Activated CD4-positive, alpha-beta memory T cell treated with anti-CD3 and anti-CD28 coated beads, Interleukin-2, amount 10 ng/mL, durations not matched to agents 7 days and 5 days (primary cell): Measurements from ENCODE around the gene LIX1. TPM values are rescaled to one million over a fixed set of nuclear protein-coding genes. Genes with fewer than 3 reads are reported as not detected.

Experiments
- CTCF ChIA-PET: fragments of 350-600 bp; sonication (Branson Sonifier 250); formaldehyde crosslinking; loops from one replicate; lab custom pipeline; 2021; ENCODE audit warnings: antibody characterized with exemption, inconsistent platforms; lab: Charles Lee
- POLR2A ChIA-PET: fragments of 350-600 bp; sonication (Branson Sonifier 250); formaldehyde crosslinking; loops from one replicate; lab custom pipeline; 2021; ENCODE audit warnings: antibody characterized with exemption; lab: Charles Lee
- DNase-seq: peaks from one replicate; pipeline ENCODE4 v3.0.0-alpha.2; 2020
- H3K27ac Mint-ChIP-seq: one replicate; pipeline ENCODE4 v1.8.0; 2021; ENCODE audit warnings: mild to moderate bottlenecking, mixed read lengths
- H3K27me3 Mint-ChIP-seq: one replicate; pipeline ENCODE4 v1.8.0; 2021; ENCODE audit warnings: mixed read lengths
- H3K36me3 Mint-ChIP-seq: one replicate; pipeline ENCODE4 v1.8.0; 2021; ENCODE audit warnings: low read depth, mixed read lengths
- H3K4me1 Mint-ChIP-seq: one replicate; pipeline ENCODE4 v1.8.0; 2021; ENCODE audit warnings: mixed read lengths
- H3K4me3 Mint-ChIP-seq: one replicate; pipeline ENCODE4 v1.8.0; 2021; ENCODE audit warnings: mild to moderate bottlenecking, mixed read lengths
- H3K9me3 Mint-ChIP-seq: one replicate; pipeline ENCODE4 v1.8.0; 2021; ENCODE audit warnings: mixed read lengths
- total RNA-seq, 2 experiments: library from RNA; stranded (reverse); gene quantifications; one replicate each; pipeline ENCODE4 v1.2.3, GENCODE V29; 2021

The LIX1 gene
- total RNA-seq, 2 experiments from 2014 or later, result not detected

GRCh38 chr5:97065475-97065874 is 76.9 kb downstream of the LIX1 start:
- CTCF ChIA-PET, result no interaction called here
- Mint-ChIP-seq H3K4me1 (no peaks in the 10 kb centered on the region), H3K4me3 (no peak overlapping the region), H3K36me3 (no peaks in the 10 kb centered on the region), H3K9me3 (no peaks in the 10 kb centered on the region), H3K27ac (no peak overlapping the region), H3K27me3 (peaks cover 14% of the 10 kb centered on the region)
- POLR2A ChIA-PET, result no interaction called here
- no peak for DNase-seq

- Mint-ChIP-seq H3K4me1 (no peaks in the 10 kb centered on the region), H3K9me3 (no peaks in the 10 kb centered on the region), H3K36me3 (no peaks in the 10 kb centered on the region), H3K4me3 (no peak overlapping the region), H3K27ac (no peak overlapping the region), H3K27me3 (peaks cover 20% of the 10 kb centered on the region)
- no peak for DNase-seq
- CTCF ChIA-PET, result no interaction called here
- POLR2A ChIA-PET, result no interaction called here
Observed at GRCh38 chr5:97063251-97063650, 79.2 kb downstream of the LIX1 start.

GRCh38 chr5:97062046-97062445 is 80.4 kb downstream of the LIX1 start:
- H3K4me1 Mint-ChIP-seq, result no peaks in the 10 kb centered on the region
- CTCF ChIA-PET, result no interaction called here

GRCh38 chr5:97056263-97056662 is 86.1 kb downstream of the LIX1 start:
- H3K9me3 Mint-ChIP-seq, result no peaks in the 10 kb centered on the region
- no peak for DNase-seq
- no peak overlapping the region for H3K4me3 Mint-ChIP-seq
- peaks cover 40% of the 10 kb centered on the region for H3K27me3 Mint-ChIP-seq
- no peaks in the 10 kb centered on the region for H3K4me1 Mint-ChIP-seq
- no peak overlapping the region for H3K27ac Mint-ChIP-seq
- H3K36me3 Mint-ChIP-seq, result no peaks in the 10 kb centered on the region
- ChIA-PET POLR2A (no interaction called here), CTCF (no interaction called here)

More at GRCh38 chr5:97062046-97062445, 80.4 kb downstream of the LIX1 start:
- no peaks in the 10 kb centered on the region for H3K36me3 Mint-ChIP-seq
- no peak overlapping the region for H3K27ac Mint-ChIP-seq
- no peaks in the 10 kb centered on the region for H3K9me3 Mint-ChIP-seq
- H3K27me3 Mint-ChIP-seq, result peaks cover 25% of the 10 kb centered on the region
- H3K4me3 Mint-ChIP-seq, result no peak overlapping the region
- DNase-seq, result no peak
- POLR2A ChIA-PET, result no interaction called here

- Mint-ChIP-seq H3K4me3 (no peak overlapping the region), H3K27me3 (peaks cover 41% of the 10 kb centered on the region), H3K36me3 (no peaks in the 10 kb centered on the region), H3K27ac (no peak overlapping the region), H3K9me3 (no peaks in the 10 kb centered on the region), H3K4me1 (peaks cover 1% of the 10 kb centered on the region)
- POLR2A ChIA-PET, result no interaction called here
- CTCF ChIA-PET, result interaction anchor here (1.0 kb wide), 2 partner anchors 8 to 114 kb away, joined by 3 read pairs; no protein-coding TSS in a partner anchor
- no peak for DNase-seq
Observed at GRCh38 chr5:97049175-97049574, 93.2 kb downstream of the LIX1 start.

- Mint-ChIP-seq H3K9me3 (no peaks in the 10 kb centered on the region), H3K27ac (no peak overlapping the region), H3K4me3 (no peak overlapping the region), H3K36me3 (no peaks in the 10 kb centered on the region), H3K27me3 (peaks cover 29% of the 10 kb centered on the region), H3K4me1 (peaks cover 1% of the 10 kb centered on the region)
- no peak for DNase-seq
- CTCF ChIA-PET, result interaction anchor here (0.7 to 0.9 kb wide), 2 partner anchors 177 to 184 kb away, joined by 3 read pairs; no protein-coding TSS in a partner anchor
- POLR2A ChIA-PET, result no interaction called here
Observed at GRCh38 chr5:97047076-97047475, 95.3 kb downstream of the LIX1 start.

- Mint-ChIP-seq H3K27me3 (peaks cover 25% of the 10 kb centered on the region), H3K4me3 (no peak overlapping the region), H3K4me1 (peaks cover 1% of the 10 kb centered on the region), H3K36me3 (no peaks in the 10 kb centered on the region), H3K9me3 (no peaks in the 10 kb centered on the region), H3K27ac (no peak overlapping the region)
- CTCF ChIA-PET, result interaction anchor here (0.7 to 1.9 kb wide), 4 partner anchors 22 to 184 kb away, joined by 3 to 9 read pairs (median 3); no protein-coding TSS in a partner anchor
- DNase-seq, result no peak
- POLR2A ChIA-PET, result interaction anchor here (1.1 kb wide), 1 partner anchor 115 kb away, joined by 3 read pairs; no protein-coding TSS in a partner anchor
Observed at GRCh38 chr5:97046270-97046982, 96.0 kb downstream of the LIX1 start.

GRCh38 chr5:97044052-97044451 is 98.4 kb downstream of the LIX1 start:
- Mint-ChIP-seq H3K9me3 (no peaks in the 10 kb centered on the region), H3K27me3 (peaks cover 13% of the 10 kb centered on the region), H3K4me3 (no peak overlapping the region), H3K4me1 (no peaks in the 10 kb centered on the region), H3K27ac (no peak overlapping the region), H3K36me3 (no peaks in the 10 kb centered on the region)
- ChIA-PET POLR2A (interaction anchor here (1.6 kb wide), 1 partner anchor 108 kb away, joined by 6 read pairs; the partner anchor contains the start of gene LNPEP), CTCF (interaction anchor here (0.7 to 0.8 kb wide), 2 partner anchors 15 to 175 kb away, joined by 3 read pairs; no protein-coding TSS in a partner anchor)
- DNase-seq, result no peak

GRCh38 chr5:97043511-97043910 is 98.9 kb downstream of the LIX1 start:
- Mint-ChIP-seq H3K9me3 (no peaks in the 10 kb centered on the region), H3K4me3 (no peak overlapping the region), H3K27ac (no peak overlapping the region), H3K4me1 (no peaks in the 10 kb centered on the region), H3K36me3 (peaks cover 4% of the 10 kb centered on the region), H3K27me3 (peaks cover 11% of the 10 kb centered on the region)
- ChIA-PET CTCF (interaction anchor here (0.7 kb wide), 1 partner anchor 15 kb away, joined by 3 read pairs; no protein-coding TSS in a partner anchor), POLR2A (no interaction called here)
- no peak for DNase-seq

- no peak for DNase-seq
- H3K4me3 Mint-ChIP-seq, result no peak overlapping the region
- no peak overlapping the region for H3K27ac Mint-ChIP-seq
- H3K27me3 Mint-ChIP-seq, result peaks cover 6% of the 10 kb centered on the region
- peaks cover 4% of the 10 kb centered on the region for H3K36me3 Mint-ChIP-seq
- H3K4me1 Mint-ChIP-seq, result no peaks in the 10 kb centered on the region
- CTCF ChIA-PET, result no interaction called here
- POLR2A ChIA-PET, result no interaction called here
- H3K9me3 Mint-ChIP-seq, result no peaks in the 10 kb centered on the region
Observed at GRCh38 chr5:97042996-97043395, 99.4 kb downstream of the LIX1 start.

Other genes with a start within 250 kb of the LIX1 start
- 10 to 100 TPM; 79.2 to 80.8 TPM for gene LNPEP, start 206.5 kb downstream of the LIX1 start, total RNA-seq
- gene RIOK2, start 40.6 kb upstream of the LIX1 start, total RNA-seq, result 10 to 100 TPM; 24.9 to 26.7 TPM